PC-3 (cell line): ENCODE measurements around the gene PRDM11. TPM values are rescaled to one million over a fixed set of nuclear protein-coding genes. Genes with fewer than 3 reads are reported as not detected.
A peak's percentile ranks its signal among the peaks of the same experiment; 100 is the strongest.

Source experiments
- ATAC-seq: fragments of 200-7000 bp; cut with Tn5 transposase; 2 replicates; pipeline ENCODE4 v1.9.1; 2020; ENCODE audit warnings: mild to moderate bottlenecking, moderate library complexity
- BruUV-seq: library from RNA; stranded (reverse); fragments of 400-500 nt; replicated peaks from 2 replicates; lab custom pipeline; 2021; lab: Mats Ljungman, UMichigan
- CTCF ChIA-PET: fragments of 300-600 bp; sonication (Branson Sonifier 250); formaldehyde crosslinking; loops from one replicate; lab custom pipeline; 2022; ENCODE audit warnings: antibody characterized with exemption; lab: Charles Lee
- POLR2A ChIA-PET: fragments of 300-600 bp; sonication (Branson Sonifier 250); formaldehyde crosslinking; loops from one replicate; lab custom pipeline; 2022; ENCODE audit warnings: antibody characterized with exemption; ENCODE audit not compliant: unreplicated experiment; lab: Charles Lee
- DNase-seq: peaks from one replicate; pipeline ENCODE4 v3.0.0-alpha.2; 2015
- H2AFZ ChIP-seq: fragments of 300-600 bp; sonication (generic); 2 replicates; pipeline ENCODE4 v1.6.0; 2016; ENCODE audit warnings: antibody characterized with exemption, low read length
- H3F3A ChIP-seq: fragments of 300-600 bp; sonication (generic); one replicate; pipeline ENCODE4 v1.6.0; 2017; ENCODE audit warnings: antibody characterized with exemption, low read length, control low read depth, mild to moderate bottlenecking; ENCODE audit not compliant: unreplicated experiment
- H3K27ac ChIP-seq: fragments of 300-600 bp; sonication (generic); 2 replicates; pipeline ENCODE4 v1.5.1; 2016; ENCODE audit warnings: mild to moderate bottlenecking, low read length
- H3K27me3 ChIP-seq: fragments of 300-600 bp; sonication (generic); 2 replicates; pipeline ENCODE4 v1.6.1; 2016; ENCODE audit warnings: low read length, mixed read lengths
- H3K36me3 ChIP-seq: fragments of 300-600 bp; sonication (generic); 2 replicates; pipeline ENCODE4 v1.6.1; 2016; ENCODE audit warnings: low read depth, mixed run types, low read length, mixed read lengths
- H3K4me1 ChIP-seq: fragments of 300-600 bp; sonication (generic); 2 replicates; pipeline ENCODE4 v1.5.1; 2016; ENCODE audit warnings: low read length; ENCODE audit not compliant: insufficient read depth
- H3K4me2 ChIP-seq: fragments of 300-600 bp; sonication (generic); 2 replicates; pipeline ENCODE4 v1.6.0; 2016; ENCODE audit warnings: low read length
- H3K4me3 ChIP-seq: fragments of 300-600 bp; sonication (generic); 2 replicates; pipeline ENCODE4 v1.5.1; 2016; ENCODE audit warnings: mild to moderate bottlenecking, low read length, mixed read lengths
- H3K79me2 ChIP-seq: fragments of 300-600 bp; sonication (generic); 2 replicates; pipeline ENCODE4 v1.6.1; 2017; ENCODE audit warnings: low read length, mixed read lengths
- H3K9ac ChIP-seq: fragments of 300-600 bp; sonication (generic); 2 replicates; pipeline ENCODE4 v1.6.0; 2016; ENCODE audit warnings: mild to moderate bottlenecking, low read length
- H3K9me2 ChIP-seq: fragments of 300-600 bp; sonication (generic); replicated peaks from 2 replicates; pipeline ENCODE4 v1.6.1; 2016; ENCODE audit warnings: mixed run types, low read length, mixed read lengths
- H3K9me3 ChIP-seq: fragments of 300-600 bp; sonication (generic); 2 replicates; pipeline ENCODE4 v1.6.1; 2016; ENCODE audit warnings: low read length, mixed read lengths
- H4K20me1 ChIP-seq: fragments of 300-600 bp; sonication (generic); 2 replicates; pipeline ENCODE4 v1.6.1; 2016; ENCODE audit warnings: low read length, mixed read lengths
- CTCF ChIP-seq: fragments of 300-600 bp; sonication (generic); conservative IDR thresholded peaks from 2 replicates; pipeline ENCODE4 v1.5.1; 2017; ENCODE audit warnings: antibody characterized with exemption, low read depth, mild to moderate bottlenecking, low read length
- EZH2 ChIP-seq: fragments of 300-600 bp; sonication (generic); IDR thresholded peaks from one replicate; pipeline ENCODE4 v1.6.1; 2017; ENCODE audit warnings: antibody characterized with exemption, mild to moderate bottlenecking, low read length; ENCODE audit not compliant: unreplicated experiment
- EZH2phosphoT487 ChIP-seq: fragments of 300-600 bp; sonication (generic); IDR thresholded peaks from 2 replicates; pipeline ENCODE4 v1.6.1; 2018; ENCODE audit warnings: mild to moderate bottlenecking, antibody characterized with exemption, low read length, borderline replicate concordance
- intact Hi-C: fragments of 100-400 bp; cut with micrococcal nuclease; formaldehyde crosslinking; loops from 2 replicates; pipeline ENCODE4 v1.9.0; 2023
- total RNA-seq: library from RNA; depleted of rRNA; stranded (reverse); fragments of >200 nt; gene quantifications from 2 replicates; pipeline ENCODE4 v1.2.3, GENCODE V29; 2014

Gene PRDM11
- total RNA-seq, 1 experiment from 2014 or later: 5.0 TPM

DNA sequence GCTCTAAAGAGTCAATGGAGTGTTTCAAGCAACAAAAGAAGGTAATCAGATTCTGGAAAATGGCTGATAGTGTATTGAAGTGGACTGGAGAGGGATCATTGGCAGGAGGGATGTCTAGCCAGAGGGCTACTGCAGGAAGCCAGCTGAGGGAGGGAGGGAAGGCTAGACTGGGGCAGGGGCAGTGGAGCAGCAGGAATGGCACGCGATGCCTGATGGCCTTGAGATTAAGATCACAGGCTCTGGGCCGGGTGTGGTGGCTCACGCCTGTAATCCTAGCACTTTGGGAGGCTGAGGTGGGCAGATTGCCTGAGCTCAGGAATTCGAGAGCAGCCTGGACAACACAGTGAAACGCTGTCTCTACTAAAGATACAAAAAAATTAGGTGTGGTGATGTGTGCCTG is 47.5 kb upstream of the PRDM11 start:
- Histone ChIP-seq H3K4me1 (peaks cover 9% of the 10 kb centered on the region), H3K9me3 (no peaks in the 10 kb centered on the region), H3F3A (no peaks in the 10 kb centered on the region), H3K27me3 (peaks cover 12% of the 10 kb centered on the region; the same call in 1 of the 2 replicates), H3K36me3 (no peaks in the 10 kb centered on the region), H2AFZ (no peak overlapping the region), H4K20me1 (no peaks in the 10 kb centered on the region), H3K27ac (no peak overlapping the region), H3K4me2 (no peak overlapping the region), H3K9me2 (no peaks in the 10 kb centered on the region; the same call in 1 of the 2 replicates), H3K9ac (no peak overlapping the region), H3K4me3 (no peak overlapping the region), H3K79me2 (no peaks in the 10 kb centered on the region)
- BruUV-seq: no TSS peak
- DNase-seq: no peak
- ATAC-seq: no peak
- ChIA-PET POLR2A (no interaction called here), CTCF (no interaction called here)
- intact Hi-C loops: no loop called here
- TF ChIP-seq CTCF: no peak
- TF ChIP-seq EZH2: no peak
- no peak for TF ChIP-seq EZH2phosphoT487

DNA sequence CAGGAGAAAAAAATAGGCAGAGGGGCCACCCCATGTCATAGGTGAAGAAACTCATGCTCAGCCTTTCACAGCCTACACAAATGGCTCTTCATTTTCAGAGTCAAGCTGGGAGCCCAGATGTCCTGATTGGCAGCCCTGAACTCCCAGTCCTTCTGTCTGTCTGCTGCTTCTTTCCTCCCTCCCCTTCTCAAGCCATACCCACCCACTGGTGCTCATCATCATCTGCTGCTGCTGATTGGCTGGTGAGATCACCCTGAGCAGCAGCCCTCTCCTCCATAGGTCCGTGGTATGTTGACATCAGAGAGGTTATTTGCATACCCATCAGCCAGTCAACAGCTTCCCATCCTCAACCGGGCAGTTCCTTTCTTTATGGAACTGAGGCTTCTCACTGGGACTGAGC is 46.1 kb upstream of the PRDM11 start:
- DNase-seq: peak; percentile 23
- Histone ChIP-seq H3K4me1 (peaks cover 6% of the 10 kb centered on the region), H3F3A (no peaks in the 10 kb centered on the region), H3K4me2 (no peak overlapping the region), H3K9ac (no peak overlapping the region), H4K20me1 (no peaks in the 10 kb centered on the region), H3K36me3 (no peaks in the 10 kb centered on the region), H3K9me3 (no peaks in the 10 kb centered on the region), H2AFZ (no peak overlapping the region), H3K27ac (no peak overlapping the region), H3K9me2 (no peaks in the 10 kb centered on the region; the same call in 1 of the 2 replicates), H3K79me2 (no peaks in the 10 kb centered on the region), H3K27me3 (peaks cover 12% of the 10 kb centered on the region; the same call in 1 of the 2 replicates), H3K4me3 (no peak overlapping the region)
- ChIA-PET POLR2A (no interaction called here), CTCF (no interaction called here)
- no peak for ATAC-seq
- TF ChIP-seq EZH2phosphoT487: no peak
- TF ChIP-seq EZH2: no peak
- TF ChIP-seq CTCF: no peak
- BruUV-seq: no TSS peak
- intact Hi-C loops: loop anchor here (5.0 kb wide), 1 partner anchor 53 kb away; no protein-coding TSS in a partner anchor

- Histone ChIP-seq H3K79me2 (no peaks in the 10 kb centered on the region), H3F3A (no peaks in the 10 kb centered on the region), H3K27me3 (peaks cover 12% of the 10 kb centered on the region; the same call in 1 of the 2 replicates), H3K4me1 (peaks cover 6% of the 10 kb centered on the region), H3K9ac (no peak overlapping the region), H3K27ac (no peak overlapping the region), H3K36me3 (no peaks in the 10 kb centered on the region), H3K4me3 (no peak overlapping the region), H4K20me1 (no peaks in the 10 kb centered on the region), H3K9me3 (no peaks in the 10 kb centered on the region), H2AFZ (no peak overlapping the region), H3K4me2 (peak overlapping the region; percentile 70; the same call in 1 of the 2 replicates), H3K9me2 (no peaks in the 10 kb centered on the region; the same call in 1 of the 2 replicates)
- intact Hi-C loops: loop anchor here (1.0 to 5.0 kb wide), 2 partner anchors 55 to 123 kb away; no protein-coding TSS in a partner anchor
- ATAC-seq (no peak; the same call in 1 of the 2 replicates), DNase-seq (no peak)
- no peak for TF ChIP-seq EZH2
- no peak for TF ChIP-seq CTCF
- no peak for TF ChIP-seq EZH2phosphoT487
- POLR2A ChIA-PET: no interaction called here
- CTCF ChIA-PET: interaction anchor here (0.8 to 5.0 kb wide), 5 partner anchors 104 to 240 kb away, joined by 3 to 58 read pairs (median 5); no protein-coding TSS in a partner anchor
- no TSS peak for BruUV-seq
Measured at GRCh38 chr11:45102361-45102809, 44.1 kb upstream of the PRDM11 start.
